ENCODE results near the gene SAPCD2. TPM values are rescaled to one million over a fixed set of nuclear protein-coding genes. Genes with fewer than 3 reads are reported as not detected.

The SAPCD2 gene
- total and polyA plus RNA-seq, 2 of the 8 experiments (the other 6 are each of a cell fraction or from before 2014, with no cell fraction given), result 12.7 to 32.1 TPM

GRCh38 chr9:137035937-137036336 is 34.4 kb downstream of the SAPCD2 start:
- Histone ChIP-seq H2BK15ac (ENCODE audit: low read length) (no peak overlapping the region), H3K14ac (ENCODE audit: insufficient read length) (no peak overlapping the region), H2AK5ac (ENCODE audit: low read depth, low read length) (no peak overlapping the region), H3K27me3 (replicated peaks in 1 of 4; ENCODE audit: control insufficient read depth in 3 of 4, extremely low read depth in 1 of 4, insufficient read depth in 3 of 4, low read length in 3 of 4) (no peaks in the 10 kb centered on the region; a peak in 3 of 7 replicates), H2BK20ac (ENCODE audit: low read length) (no peak overlapping the region), H3K4me3 (ENCODE audit: extremely low read depth in 1 of 4, insufficient read depth in 2 of 4, low read depth in 3 of 4, low read length in 4 of 4) (no peak overlapping the region), H2BK120ac (replicated peaks; ENCODE audit: low read depth, low read length) (no peak overlapping the region), H3K4me1 (replicated peaks in 1 of 4; ENCODE audit: control insufficient read depth in 3 of 4, insufficient read depth in 4 of 4, low read length in 3 of 4) (peaks cover 0 to 2% (median 0%) of the 10 kb centered on the region in 4 experiments; a peak in 3 of 7 replicates), H3K79me2 (ENCODE audit: control insufficient read depth in 1 of 2, insufficient read depth in 2 of 2, low read length in 2 of 2) (no peaks in the 10 kb centered on the region), H4K5ac (ENCODE audit: insufficient read length, low read depth, low read length) (no peak overlapping the region), H3K9me3 (ENCODE audit: insufficient read depth in 2 of 2, low read depth in 1 of 2, low read length in 1 of 2) (no peaks in the 10 kb centered on the region), H2AFZ (ENCODE audit: low read length) (no peak overlapping the region), H2BK5ac (ENCODE audit: low read depth, low read length) (no peak overlapping the region), H4K91ac (replicated peaks; ENCODE audit: insufficient read length, low read length) (no peak overlapping the region), H2BK12ac (ENCODE audit: low read depth, low read length) (no peak overlapping the region; the same call in 1 of the 2 replicates), H3K23ac (ENCODE audit: insufficient read length) (no peak overlapping the region), H4K20me1 (replicated peaks in 1 of 2; ENCODE audit: control insufficient read depth in 1 of 2, insufficient read depth in 2 of 2, low read length in 2 of 2) (peaks cover 2 to 5% of the 10 kb centered on the region in 2 experiments), H3K27ac (ENCODE audit: low read depth, low read length) (no peak overlapping the region), H3K79me1 (ENCODE audit: low read depth, low read length) (no peaks in the 10 kb centered on the region), H3K4ac (replicated peaks; ENCODE audit: insufficient read length, low read depth, low read length) (no peak overlapping the region), H3K18ac (ENCODE audit: extremely low read depth, low read length) (no peak overlapping the region), H3K23me2 (ENCODE audit: low read depth, low read length) (no peaks in the 10 kb centered on the region), H4K8ac (ENCODE audit: extremely low read depth, insufficient read depth, low read length) (peak overlapping the region; percentile 79; the same call in 1 of the 2 replicates), H3K4me2 (ENCODE audit: insufficient read depth in 1 of 2, low read depth in 2 of 2, low read length in 2 of 2) (no peak overlapping the region), H3K56ac (replicated peaks; ENCODE audit: insufficient read length, low read depth, low read length) (no peak overlapping the region), H3K36me3 (ENCODE audit: control insufficient read depth in 2 of 4, insufficient read depth in 4 of 4, low read length in 3 of 4) (peaks cover 0 to 3% (median 0%) of the 10 kb centered on the region in 4 experiments; a peak in 1 of 8 replicates), H3K9ac (replicated peaks in 1 of 4; ENCODE audit: extremely low read depth in 1 of 4, low read depth in 3 of 4, low read length in 3 of 4) (no peak overlapping the region)
- WGBS, 2 experiments (ENCODE audit: extremely low coverage in 1 of 2, insufficient coverage in 1 of 2, insufficient read length in 1 of 2, insufficient replicate concordance in 2 of 2, low coverage in 1 of 2, low lambda C conversion rate in 2 of 2, missing lambda C conversion rate in 1 of 2), result 81% methylated on average over 8 of the region's 8 CpGs; no CpG with 5 or more reads in 1 of the 2 experiments
- CTCF ChIA-PET (ENCODE audit: partially characterized antibody), result interaction anchor here (0.6 to 4.2 kb wide), 51 partner anchors 8 to 333 kb away, joined by 3 to 65 read pairs (median 6); partner anchors contain the start of genes AJM1, ANAPC2, CLIC3 and LCN12
- DNase-seq (ENCODE audit: low read depth in 1 of 2, low spot score in 2 of 2), result no peak
- no peak for FAIRE-seq
- POLR2A ChIA-PET (ENCODE audit: partially characterized antibody), result interaction anchor here (1.8 kb wide), 1 partner anchor 28 kb away, joined by 5 read pairs; no protein-coding TSS in a partner anchor
- no peak for TF ChIP-seq RBBP5 (IDR thresholded peaks at IDR 0.05; ENCODE audit: borderline replicate concordance, low read depth, low read length)
- TF ChIP-seq HDAC2 (IDR thresholded peaks at IDR 0.05; ENCODE audit: borderline replicate concordance in 1 of 2, low read depth in 2 of 2, low read length in 2 of 2), result no peak
- no peak for TF ChIP-seq SP2 (IDR thresholded peaks at IDR 0.05; ENCODE audit: low read length)
- TF ChIP-seq SIRT6 (IDR thresholded peaks at IDR 0.05; ENCODE audit: low read length), result no peak
- no peak for TF ChIP-seq JUND (IDR thresholded peaks at IDR 0.05; ENCODE audit: low read length)
- no peak for TF ChIP-seq GTF2F1 (IDR thresholded peaks at IDR 0.05; ENCODE audit: borderline replicate concordance, low read depth, low read length)
- TF ChIP-seq TAF7 (optimal IDR thresholded peaks at IDR 0.05; ENCODE audit: borderline replicate concordance, low read depth, low read length), result no peak
- TF ChIP-seq, protein P1, sequence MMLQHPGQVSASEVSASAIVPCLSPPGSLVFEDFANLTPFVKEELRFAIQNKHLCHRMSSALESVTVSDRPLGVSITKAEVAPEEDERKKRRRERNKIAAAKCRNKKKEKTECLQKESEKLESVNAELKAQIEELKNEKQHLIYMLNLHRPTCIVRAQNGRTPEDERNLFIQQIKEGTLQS (IDR thresholded peaks at IDR 0.05; ENCODE audit: insufficient read depth, low read depth, low read length), result no peak
- no peak for TF ChIP-seq SP4 (IDR thresholded peaks at IDR 0.05; ENCODE audit: low read length)
- TF ChIP-seq CHD2 (IDR thresholded peaks at IDR 0.05; ENCODE audit: low read length), result no peak
- no peak for TF ChIP-seq PHF8 (conservative IDR thresholded peaks at IDR 0.05; ENCODE audit: low read depth, low read length)
- no peak for TF ChIP-seq SIX5 (IDR thresholded peaks at IDR 0.05; ENCODE audit: low read depth, low read length)
- no peak for TF ChIP-seq NANOG (IDR thresholded peaks at IDR 0.05; ENCODE audit: insufficient read depth, low read depth, low read length, poor library complexity, severe bottlenecking)
- no peak for TF ChIP-seq BRCA1 (IDR thresholded peaks at IDR 0.05; ENCODE audit: low read depth, low read length)
